Motor neuron (in vitro differentiated cells): ENCODE data around the gene TIGD3. TPM values are rescaled to one million over a fixed set of nuclear protein-coding genes. Genes with fewer than 3 reads are reported as not detected.
A peak's percentile ranks its signal among the peaks of the same experiment; 100 is the strongest.

Experiments
- ATAC-seq, 8 experiments: fragments of 200-7000 bp; cut with Tn5 transposase; replicated peaks in 6 of 8; 2 replicates each; pipeline ENCODE4 v1.8.0; 2021; ENCODE audit warnings: mild to moderate bottlenecking in 8 of 8, moderate library complexity in 8 of 8
- H3K27ac ChIP-seq, 2 donors: fragments of 250-450 bp; sonication (Bioruptor Pico); 2 replicates each; pipeline ENCODE4 v1.9.0; 2021; ENCODE audit warnings: antibody characterized with exemption in 2 of 2, mild to moderate bottlenecking in 2 of 2, moderate library complexity in 1 of 2
- H3K4me1 ChIP-seq, 2 donors: fragments of 250-450 bp; sonication (Bioruptor Pico); replicated peaks in 1 of 2; 2 replicates each; pipeline ENCODE4 v1.6.1; 2021; ENCODE audit warnings: antibody characterized with exemption in 2 of 2, mild to moderate bottlenecking in 2 of 2, moderate library complexity in 1 of 2
- H3K4me3 ChIP-seq, 5 donors: fragments of 250-450 bp; sonication (Bioruptor Pico); 2 replicates each; pipeline ENCODE4 v1.9.0; 2021; ENCODE audit warnings: antibody characterized with exemption in 5 of 5, mild to moderate bottlenecking in 5 of 5, moderate library complexity in 4 of 5
- WGBS, 10 experiments: fragments of 450-650 bp; shearing (Covaris generic); methylation state at CpG; one replicate each; pipeline ENCODE4 v1.0.0; 2022; 5-methylcytosine and 5-hydroxymethylcytosine counted together
- in situ Hi-C, 9 experiments: fragments of 400-800 bp; cut with MboI; loops; one replicate each; pipeline ENCODE4 v1.15.0; 2021; ENCODE audit warnings: low sequenced_read_pairs in 9 of 9, low pct_unique_long_range_greater_than_20kb in 2 of 9; ENCODE audit not compliant: unreplicated experiment in 9 of 9
- total RNA-seq, 8 experiments: library from RNA; unstranded; fragments of 300-600 nt; gene quantifications; 2 replicates each; pipeline versions ENCODE4 v1.2.3 to v1.2.4, GENCODE V29; 2022

The TIGD3 gene
- total RNA-seq, 8 experiments from 2014 or later = 0.28 to 5.8 (median 4.2) TPM; not detected in 1

- in situ Hi-C loops = no loop called here
- Histone ChIP-seq H3K4me3 (no peak overlapping the region), H3K27ac (no peak overlapping the region), H3K4me1 (peaks cover 25 to 28% of the 10 kb centered on the region in 2 donors)
- 12 to 100% (median 80%) methylated on average over 1 to 10 of the region's 19 CpGs; no CpG with 5 or more reads in 1 of the 10 experiments for WGBS, 10 experiments
- no peak for ATAC-seq
Observed at GRCh38 chr11:65378208-65378927, 23.8 kb downstream of the TIGD3 start.

- Histone ChIP-seq H3K4me3 (no peak overlapping the region), H3K4me1 (peaks cover 25 to 29% of the 10 kb centered on the region in 2 donors), H3K27ac (no peak overlapping the region)
- WGBS, 10 experiments = 80% methylated on average over 1 of the region's 14 CpGs; no CpG with 5 or more reads in 8 of the 10 experiments
- in situ Hi-C loops = no loop called here
- no peak for ATAC-seq
Observed at GRCh38 chr11:65378928-65379638, 24.5 kb downstream of the TIGD3 start.

- peaks cover 25 to 29% of the 10 kb centered on the region in 2 donors for H3K4me1 ChIP-seq
- in situ Hi-C loops = no loop called here
- no peak for ATAC-seq
- no peak overlapping the region for H3K27ac ChIP-seq
- WGBS, 10 experiments = 83 to 100% (median 100%) methylated on average over 1 to 2 of the region's 13 CpGs; no CpG with 5 or more reads in 5 of the 10 experiments
- no peak overlapping the region for H3K4me3 ChIP-seq
Observed at GRCh38 chr11:65379698-65380459, 25.3 kb downstream of the TIGD3 start.

GRCh38 chr11:65380460-65381119 lies 26.0 kb downstream of the TIGD3 start:
- no peak for ATAC-seq
- Histone ChIP-seq H3K27ac (no peak overlapping the region), H3K4me3 (no peak overlapping the region), H3K4me1 (peaks cover 25 to 29% of the 10 kb centered on the region in 2 donors)
- in situ Hi-C loops = no loop called here
- 91 to 100% (median 98%) methylated on average over 1 to 7 of the region's 16 CpGs; no CpG with 5 or more reads in 6 of the 10 experiments for WGBS, 10 experiments

GRCh38 chr11:65381716-65382032 lies 27.1 kb downstream of the TIGD3 start:
- Histone ChIP-seq H3K4me3 (peak overlapping the region in 3 of 5 donors; percentile 5 to 11 (median 8)), H3K4me1 (peaks cover 28 to 32% of the 10 kb centered on the region in 2 donors), H3K27ac (peak overlapping the region; percentile 82 to 94)
- peak in 4 of 8 experiments; percentile 2 to 45 (median 18) for ATAC-seq
- in situ Hi-C loops = no loop called here
- 0 to 70% methylated on average over 1 to 2 of the region's 6 CpGs; no CpG with 5 or more reads in 8 of the 10 experiments for WGBS, 10 experiments

- in situ Hi-C loops = no loop called here
- WGBS, 10 experiments = 0 to 60% (median 0%) methylated on average over 1 to 2 of the region's 27 CpGs; no CpG with 5 or more reads in 5 of the 10 experiments
- ATAC-seq = peak; percentile 80 to 93 (median 90)
- H3K27ac ChIP-seq = peak within 1 kb of the TSS; percentile 82 to 94
- H3K4me3 ChIP-seq = peak within 1 kb of the TSS in 3 of 5 donors; percentile 5 to 11 (median 8)
- H3K4me1 ChIP-seq = peaks cover 31 to 34% of the 10 kb centered on the region in 2 donors
Observed at GRCh38 chr11:65382033-65382803, 27.7 kb downstream of the TIGD3 start, which contains the start of gene SLC25A45. TSS of gene SLC25A45 (minus strand) at chr11:65382646. CDS start at chr11:65381951, 695 bp downstream.

GRCh38 chr11:65382804-65383368 lies 28.3 kb downstream of the TIGD3 start:
- ATAC-seq = no peak

GRCh38 chr11:65383778-65384177 lies 29.2 kb downstream of the TIGD3 start:
- ATAC-seq = no peak
- WGBS, 10 experiments = 50 to 100% (median 76%) methylated on average over 1 to 6 of the region's 6 CpGs; no CpG with 5 or more reads in 3 of the 10 experiments
- peaks cover 27 to 31% of the 10 kb centered on the region in 2 donors for H3K4me1 ChIP-seq
- no peak overlapping the region for H3K27ac ChIP-seq
- in situ Hi-C loops = no loop called here
- H3K4me3 ChIP-seq = no peak overlapping the region

More at GRCh38 chr11:65382804-65383368, 28.3 kb downstream of the TIGD3 start:
- Histone ChIP-seq H3K4me3 (peak overlapping the region in 2 of 5 donors; percentile 0 to 11), H3K27ac (peak overlapping the region; percentile 82 to 94), H3K4me1 (peaks cover 32 to 36% of the 10 kb centered on the region in 2 donors)
- in situ Hi-C loops = no loop called here
- 0 to 100% (median 13%) methylated on average over 1 to 3 of the region's 12 CpGs; no CpG with 5 or more reads in 7 of the 10 experiments for WGBS, 10 experiments

- in situ Hi-C loops = no loop called here
- ATAC-seq = no peak
- no peak overlapping the region for H3K27ac ChIP-seq
- peaks cover 26 to 31% of the 10 kb centered on the region in 2 donors for H3K4me1 ChIP-seq
- H3K4me3 ChIP-seq = no peak overlapping the region
- 50 to 100% (median 88%) methylated on average over 1 to 4 of the region's 8 CpGs; no CpG with 5 or more reads in 3 of the 10 experiments for whole genome bisulfite sequencing, 10 experiments
Observed at GRCh38 chr11:65384301-65384889, 29.8 kb downstream of the TIGD3 start.

GRCh38 chr11:65386307-65387140 lies 32.0 kb downstream of the TIGD3 start, which contains the start of gene FRMD8:
TSS of gene FRMD8 (plus strand) at chr11:65386637. CDS start at chr11:65387037, 400 bp downstream.
- in situ Hi-C loops = no loop called here
- Histone ChIP-seq H3K4me3 (peak within 1 kb of the TSS; percentile 56 to 76 (median 67)), H3K27ac (peak within 1 kb of the TSS; percentile 49 to 73), H3K4me1 (peaks cover 25 to 27% of the 10 kb centered on the region in 2 donors)
- 0 to 47% (median 4%) methylated on average over 1 to 7 of the region's 76 CpGs; no CpG with 5 or more reads in 6 of the 10 experiments for WGBS, 10 experiments
- peak; percentile 34 to 61 (median 58) for ATAC-seq
